OCI-LY3 (cell line): ENCODE measurements around the gene MED22.

Experiments
- EZH2phosphoT487 ChIP-seq: fragments of 200-600 bp; shearing (Covaris generic); IDR thresholded peaks from 2 replicates; pipeline ENCODE4 v1.6.1; 2018; ENCODE audit warnings: antibody characterized with exemption, mixed run types, low read depth
- TF ChIP-seq, protein P1 (sequence below): fragments of 200-600, 300-600 bp; sonication (generic); IDR thresholded peaks from 2 replicates; pipeline ENCODE4 v1.5.1; 2014; ENCODE audit warnings: antibody characterized with exemption, low read length, low read depth

GRCh38 chr9:133335924-133336811, 11.8 kb downstream of the MED22 start, which contains the start of gene SURF6:
- TF ChIP-seq, protein P1, sequence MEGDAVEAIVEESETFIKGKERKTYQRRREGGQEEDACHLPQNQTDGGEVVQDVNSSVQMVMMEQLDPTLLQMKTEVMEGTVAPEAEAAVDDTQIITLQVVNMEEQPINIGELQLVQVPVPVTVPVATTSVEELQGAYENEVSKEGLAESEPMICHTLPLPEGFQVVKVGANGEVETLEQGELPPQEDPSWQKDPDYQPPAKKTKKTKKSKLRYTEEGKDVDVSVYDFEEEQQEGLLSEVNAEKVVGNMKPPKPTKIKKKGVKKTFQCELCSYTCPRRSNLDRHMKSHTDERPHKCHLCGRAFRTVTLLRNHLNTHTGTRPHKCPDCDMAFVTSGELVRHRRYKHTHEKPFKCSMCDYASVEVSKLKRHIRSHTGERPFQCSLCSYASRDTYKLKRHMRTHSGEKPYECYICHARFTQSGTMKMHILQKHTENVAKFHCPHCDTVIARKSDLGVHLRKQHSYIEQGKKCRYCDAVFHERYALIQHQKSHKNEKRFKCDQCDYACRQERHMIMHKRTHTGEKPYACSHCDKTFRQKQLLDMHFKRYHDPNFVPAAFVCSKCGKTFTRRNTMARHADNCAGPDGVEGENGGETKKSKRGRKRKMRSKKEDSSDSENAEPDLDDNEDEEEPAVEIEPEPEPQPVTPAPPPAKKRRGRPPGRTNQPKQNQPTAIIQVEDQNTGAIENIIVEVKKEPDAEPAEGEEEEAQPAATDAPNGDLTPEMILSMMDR: no peak
- TF ChIP-seq EZH2phosphoT487: no peak
